H1 (cell line): Measurements from ENCODE around the gene RMDN3. TPM values are rescaled to one million over a fixed set of nuclear protein-coding genes. Genes with fewer than 3 reads are reported as not detected.
A peak's percentile ranks its signal among the peaks of the same experiment; 100 is the strongest.

Source experiments
- CTCF ChIA-PET: fragments of 300-600 bp; sonication (Branson Sonifier 250); formaldehyde crosslinking; loops from one replicate; lab custom pipeline; 2021; ENCODE audit not compliant: partially characterized antibody; lab: Charles Lee
- POLR2A ChIA-PET: fragments of 300-600 bp; sonication (Branson Sonifier 250); formaldehyde crosslinking; loops from one replicate; lab custom pipeline; 2021; ENCODE audit warnings: inconsistent platforms; ENCODE audit not compliant: partially characterized antibody; lab: Charles Lee
- DNase-seq, 2 experiments: peaks; one replicate each; pipeline versions ENCODE4 v3.0.0 to v3.0.0-alpha.2; 2010 to 2022; ENCODE audit warnings: low spot score in 2 of 2, low read depth in 1 of 2, mixed read lengths in 1 of 2
- FAIRE-seq: peaks from 2 replicates; lab custom pipeline; 2011; peaks lifted over from hg19 to GRCh38; lab: Jason Lieb, UNC
- H2AFZ ChIP-seq: 2 replicates; pipeline ENCODE4 v1.8.1; 2012; ENCODE audit warnings: low read length, inconsistent platforms
- H2AK5ac ChIP-seq: 2 replicates; pipeline ENCODE4 v1.6.1; 2013; ENCODE audit warnings: low read depth, low read length
- H2BK120ac ChIP-seq: replicated peaks from 2 replicates; pipeline ENCODE3; 2013; ENCODE audit warnings: low read depth, low read length, inconsistent platforms
- H2BK12ac ChIP-seq: 2 replicates; pipeline ENCODE4 v1.6.1; 2013; ENCODE audit warnings: low read depth, low read length
- H2BK15ac ChIP-seq: 2 replicates; pipeline ENCODE4 v1.6.1; 2013; ENCODE audit warnings: low read length
- H2BK20ac ChIP-seq: 2 replicates; pipeline ENCODE4 v1.6.1; 2013; ENCODE audit warnings: low read length
- H2BK5ac ChIP-seq: 2 replicates; pipeline ENCODE4 v1.6.1; 2013; ENCODE audit warnings: low read depth, low read length
- H3K14ac ChIP-seq: 2 replicates; pipeline ENCODE4 v1.6.1; 2013; ENCODE audit warnings: inconsistent platforms; ENCODE audit not compliant: insufficient read length
- H3K18ac ChIP-seq: 2 replicates; pipeline ENCODE4 v1.6.1; 2013; ENCODE audit warnings: low read length; ENCODE audit errors: extremely low read depth
- H3K23ac ChIP-seq: 2 replicates; pipeline ENCODE4 v1.6.1; 2013; ENCODE audit warnings: inconsistent platforms; ENCODE audit not compliant: insufficient read length
- H3K23me2 ChIP-seq: 2 replicates; pipeline ENCODE4 v1.6.1; 2013; ENCODE audit warnings: low read depth, low read length
- H3K27ac ChIP-seq: 2 replicates; pipeline ENCODE4 v1.6.1; 2011; ENCODE audit warnings: low read depth, low read length, inconsistent platforms
- H3K27me3 ChIP-seq, 4 experiments: replicated peaks in 1 of 4; 1 replicate in 1 of 4; 2 replicates in 3 of 4; pipeline versions ENCODE4 v1.6.1 to v1.8.1; 2011 to 2013; ENCODE audit warnings: low read length in 3 of 4, mild to moderate bottlenecking in 3 of 4, inconsistent platforms in 2 of 4, mixed read lengths in 2 of 4, moderate library complexity in 1 of 4; ENCODE audit not compliant: control insufficient read depth in 3 of 4, insufficient read depth in 3 of 4; ENCODE audit errors: extremely low read depth in 1 of 4
- H3K36me3 ChIP-seq, 4 experiments: 2 replicates each; pipeline versions ENCODE4 v1.6.1 to v1.8.1; 2011 to 2013; ENCODE audit warnings: mild to moderate bottlenecking in 4 of 4, low read length in 3 of 4, moderate library complexity in 2 of 4, control low read depth in 1 of 4, inconsistent platforms in 1 of 4; ENCODE audit not compliant: insufficient read depth in 4 of 4, control insufficient read depth in 2 of 4
- H3K4ac ChIP-seq: replicated peaks from 2 replicates; pipeline ENCODE3; 2013; ENCODE audit warnings: low read length, low read depth, mixed read lengths, inconsistent platforms; ENCODE audit not compliant: insufficient read length
- H3K4me1 ChIP-seq, 4 experiments: replicated peaks in 1 of 4; 1 replicate in 1 of 4; 2 replicates in 3 of 4; pipeline versions ENCODE4 v1.6.1 to v1.8.1; 2011 to 2013; ENCODE audit warnings: low read length in 3 of 4, inconsistent platforms in 2 of 4, mixed read lengths in 1 of 4; ENCODE audit not compliant: insufficient read depth in 4 of 4, control insufficient read depth in 3 of 4
- H3K4me2 ChIP-seq, 2 experiments: 2 replicates each; pipeline versions ENCODE4 v1.6.1 to v1.8.1; 2011 to 2013; ENCODE audit warnings: low read depth in 2 of 2, low read length in 2 of 2, control low read depth in 1 of 2, inconsistent platforms in 1 of 2, mild to moderate bottlenecking in 1 of 2; ENCODE audit not compliant: insufficient read depth in 1 of 2
- H3K4me3 ChIP-seq, 4 experiments: fragments of 200-600, 300-600 bp in 1 of 4; sonication (generic), shearing (Covaris generic), sonication (Bioruptor Twin) in 1 of 4; 2 replicates each; pipeline versions ENCODE4 v1.5.1 to v1.8.1; 2011 to 2016; ENCODE audit warnings: low read length in 4 of 4, low read depth in 3 of 4, control low read depth in 2 of 4, inconsistent platforms in 2 of 4, mild to moderate bottlenecking in 2 of 4, mixed read lengths in 1 of 4, moderate library complexity in 1 of 4; ENCODE audit not compliant: insufficient read depth in 2 of 4; ENCODE audit errors: extremely low read depth in 1 of 4
- H3K56ac ChIP-seq: replicated peaks from 2 replicates; pipeline ENCODE3; 2013; ENCODE audit warnings: low read depth, mild to moderate bottlenecking, mixed read lengths, low read length, inconsistent platforms; ENCODE audit not compliant: insufficient read length
- H3K79me1 ChIP-seq: 2 replicates; pipeline ENCODE4 v1.6.1; 2013; ENCODE audit warnings: low read depth, low read length, control low read depth
- H3K79me2 ChIP-seq, 2 experiments: 2 replicates each; pipeline versions ENCODE4 v1.6.1 to v1.8.1; 2012 to 2013; ENCODE audit warnings: low read length in 2 of 2, mild to moderate bottlenecking in 2 of 2, inconsistent platforms in 1 of 2; ENCODE audit not compliant: insufficient read depth in 2 of 2, control insufficient read depth in 1 of 2
- H3K9ac ChIP-seq, 4 experiments: replicated peaks in 1 of 4; 1 replicate in 1 of 4; 2 replicates in 3 of 4; pipeline versions ENCODE4 v1.6.1 to v1.8.1; 2011 to 2013; ENCODE audit warnings: low read depth in 3 of 4, low read length in 3 of 4, control low read depth in 2 of 4, mild to moderate bottlenecking in 2 of 4, moderate library complexity in 2 of 4, inconsistent platforms in 1 of 4; ENCODE audit errors: extremely low read depth in 1 of 4
- H3K9me3 ChIP-seq, 2 experiments: 2 replicates each; pipeline versions ENCODE4 v1.6.1 to v1.8.1; 2012 to 2013; ENCODE audit warnings: mild to moderate bottlenecking in 2 of 2, moderate library complexity in 2 of 2, control low read depth in 1 of 2, inconsistent platforms in 1 of 2, low read depth in 1 of 2, low read length in 1 of 2, mixed read lengths in 1 of 2; ENCODE audit not compliant: insufficient read depth in 2 of 2
- H4K20me1 ChIP-seq, 2 experiments: replicated peaks in 1 of 2; 2 replicates each; pipeline versions ENCODE3 to v1.8.1; 2011 to 2013; ENCODE audit warnings: inconsistent platforms in 2 of 2, low read length in 2 of 2, mild to moderate bottlenecking in 1 of 2; ENCODE audit not compliant: insufficient read depth in 2 of 2, control insufficient read depth in 1 of 2
- H4K5ac ChIP-seq: 2 replicates; pipeline ENCODE4 v1.6.1; 2013; ENCODE audit warnings: low read length, low read depth, mixed read lengths, inconsistent platforms; ENCODE audit not compliant: insufficient read length
- H4K8ac ChIP-seq: 2 replicates; pipeline ENCODE4 v1.8.0; 2013; ENCODE audit warnings: mild to moderate bottlenecking, moderate library complexity, low read length, inconsistent platforms; ENCODE audit not compliant: insufficient read depth; ENCODE audit errors: extremely low read depth
- H4K91ac ChIP-seq: replicated peaks from 2 replicates; pipeline ENCODE3; 2013; ENCODE audit warnings: low read length, mixed read lengths, inconsistent platforms; ENCODE audit not compliant: insufficient read length
- BRCA1 ChIP-seq: IDR thresholded peaks from 2 replicates; pipeline ENCODE4 v1.6.1; 2012; ENCODE audit warnings: low read depth, low read length, improper control_type of control experiment
- EGR1 ChIP-seq: IDR thresholded peaks from 2 replicates; pipeline ENCODE4 v1.6.1; 2011; ENCODE audit warnings: low read depth, low read length, borderline replicate concordance
- GTF2F1 ChIP-seq: IDR thresholded peaks from 2 replicates; pipeline ENCODE4 v1.6.1; 2012; ENCODE audit warnings: low read depth, low read length, improper control_type of control experiment, borderline replicate concordance
- SP1 ChIP-seq: IDR thresholded peaks from 2 replicates; pipeline ENCODE4 v1.6.1; 2011; ENCODE audit warnings: low read depth, low read length
- SRF ChIP-seq: IDR thresholded peaks from 2 replicates; pipeline ENCODE4 v1.6.1; 2011; ENCODE audit warnings: mild to moderate bottlenecking, low read depth, low read length, moderate library complexity
- WGBS, 2 experiments: shearing (Covaris generic) in 1 of 2; methylation state at CpG; one replicate each; pipeline versions ENCODE4 v1.1.6 to v1.1.7; 2013 to 2015; ENCODE audit warnings: low lambda C conversion rate in 2 of 2, mixed read lengths in 2 of 2, inconsistent platforms in 1 of 2, low coverage in 1 of 2, missing lambda C conversion rate in 1 of 2; ENCODE audit not compliant: insufficient replicate concordance in 2 of 2, insufficient coverage in 1 of 2, insufficient read length in 1 of 2; ENCODE audit errors: extremely low coverage in 1 of 2, missing lambda C conversion rate in 1 of 2; 5-methylcytosine and 5-hydroxymethylcytosine counted together
- polyA plus RNA-seq, 7 experiments: library from polyadenylated mRNA; depleted of rRNA in 3 of 7; stranded (reverse) in 5 of 7; unstranded in 2 of 7; fragments of >200 nt in 5 of 7; fragments of 200-250 nt in 2 of 7; gene quantifications; 1 replicate in 5 of 7; 2 replicates in 1 of 7; 4 replicates in 1 of 7; pipeline versions ENCODE4 v1.2.1 to v1.2.3, GENCODE V29; 2011 to 2013; ENCODE audit warnings: missing spikeins in 2 of 7, mixed read lengths in 2 of 7
- total RNA-seq: library from RNA; stranded (reverse); fragmentation: NEBNext Ultra II Directional; extraction: Animal tissue kit (Norgen Biotek cat#: 25700); gene quantifications from 2 replicates; pipeline ENCODE4 v1.2.1, GENCODE V29; 2021

The RMDN3 gene
- total and polyA plus RNA-seq, 2 of the 8 experiments (the other 6 are each of a cell fraction or from before 2014, with no cell fraction given): 10.8 to 24.1 TPM

DNA sequence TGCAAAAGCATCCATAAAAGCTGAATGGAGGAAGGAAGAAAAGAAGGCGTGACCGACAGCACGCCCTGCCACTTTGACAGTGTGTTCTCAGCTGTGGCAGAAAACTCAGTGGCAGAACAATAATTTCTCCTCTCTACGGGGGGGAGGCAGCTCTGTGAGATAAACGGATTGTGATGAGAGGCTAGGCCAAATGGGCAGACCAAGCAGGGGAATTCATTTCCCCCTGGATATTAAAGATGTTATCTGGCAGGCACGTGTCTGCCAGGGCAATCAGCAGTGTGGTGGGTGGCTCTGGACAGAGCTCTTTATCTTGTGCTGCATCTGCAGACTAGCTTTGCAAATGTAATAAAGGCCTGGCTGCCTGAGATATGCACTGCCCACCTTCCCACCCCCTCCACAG is 1.9 kb upstream of the RMDN3 start:
- H4K8ac ChIP-seq: no peak overlapping the region; the same call in 1 of the 2 replicates
- H2BK15ac ChIP-seq: no peak overlapping the region
- H3K4me3 ChIP-seq: no peak overlapping the region
- no peak overlapping the region for H3K56ac ChIP-seq
- H2BK20ac ChIP-seq: peak overlapping the region; percentile 66; the same call in 1 of the 2 replicates
- H3K79me1 ChIP-seq: peaks cover under 1% of the 10 kb centered on the region; the same call in 1 of the 2 replicates
- ChIA-PET POLR2A (interaction anchor here (0.6 to 1.9 kb wide), 9 partner anchors 8 to 212 kb away, joined by 3 to 6 read pairs (median 3); partner anchors contain the start of genes GCHFR and SPINT1), CTCF (interaction anchor here (0.9 to 2.9 kb wide), 7 partner anchors 10 to 166 kb away, joined by 3 to 10 read pairs (median 7); no protein-coding TSS in a partner anchor)
- no peak for FAIRE-seq
- peak overlapping the region; percentile 57 for H3K4ac ChIP-seq
- no peaks in the 10 kb centered on the region for H3K36me3 ChIP-seq
- no peak overlapping the region for H3K4me2 ChIP-seq
- no peaks in the 10 kb centered on the region for H3K27me3 ChIP-seq
- no peak overlapping the region for H2BK120ac ChIP-seq
- peak overlapping the region; percentile 24; the same call in 1 of the 2 replicates for H2AFZ ChIP-seq
- TF ChIP-seq BRCA1 (no peak), GTF2F1 (no peak), SRF (no peak), EGR1 (no peak), SP1 (no peak)
- peak overlapping the region; percentile 65 for H4K91ac ChIP-seq
- no peak overlapping the region for H3K14ac ChIP-seq
- H3K9me3 ChIP-seq: no peaks in the 10 kb centered on the region
- no peak for DNase-seq
- H3K27ac ChIP-seq: no peak overlapping the region
- no peak overlapping the region for H2AK5ac ChIP-seq
- WGBS, 2 experiments: 94% methylated on average over 6 of the region's 6 CpGs; no CpG with 5 or more reads in 1 of the 2 experiments
- H3K9ac ChIP-seq: no peak overlapping the region; a peak in 1 of 7 replicates
- H3K23ac ChIP-seq: no peak overlapping the region
- no peaks in the 10 kb centered on the region for H4K20me1 ChIP-seq
- H3K79me2 ChIP-seq: peaks cover 0 to 18% of the 10 kb centered on the region in 2 experiments; a peak in 2 of 4 replicates
- H3K18ac ChIP-seq: no peak overlapping the region
- 0 out of 7 replicates have a peak, but pooled peaks cover 0 to 2% (median under 1%) of the 10 kb centered on the region in 4 experiments for H3K4me1 ChIP-seq
- H2BK12ac ChIP-seq: peak overlapping the region; percentile 45
- H4K5ac ChIP-seq: no peak overlapping the region
- H3K23me2 ChIP-seq: peaks cover 5% of the 10 kb centered on the region; the same call in 1 of the 2 replicates
- H2BK5ac ChIP-seq: no peak overlapping the region
